Measurements from ENCODE around the gene COL6A3.
"Not testable (repeated sequence)": the region's sequence is repeated elsewhere in the genome, so short reads cannot be mapped to it uniquely, and the experiment has no call there.

The COL6A3 gene

GRCh38 chr2:237315170-237315828, 98.7 kb downstream of the COL6A3 start:
- peak; percentile 74 for DNase-seq (ENCODE audit: low spot score)

- DNase-seq (ENCODE audit: low spot score), result no peak
Observed at GRCh38 chr2:237314681-237315080, 99.3 kb downstream of the COL6A3 start.

- DNase-seq (ENCODE audit: low spot score), result no peak
Observed at GRCh38 chr2:237314198-237314597, 99.8 kb downstream of the COL6A3 start.

GRCh38 chr2:237312021-237312755, 101.8 kb downstream of the COL6A3 start:
- no peak for DNase-seq (ENCODE audit: low spot score)

GRCh38 chr2:237310515-237311114, 103.3 kb downstream of the COL6A3 start:
- no peak for DNase-seq (ENCODE audit: low spot score)

GRCh38 chr2:237309416-237309815, 104.5 kb downstream of the COL6A3 start:
- DNase-seq (ENCODE audit: low spot score), result no peak

- no peak for DNase-seq (ENCODE audit: low spot score)
Observed at GRCh38 chr2:237309011-237309410, 105.0 kb downstream of the COL6A3 start.

- DNase-seq (ENCODE audit: low spot score), result no peak
Observed at GRCh38 chr2:237307474-237307873, 106.5 kb downstream of the COL6A3 start.

GRCh38 chr2:237306787-237307170, 107.2 kb downstream of the COL6A3 start:
- DNase-seq (ENCODE audit: low spot score), result no peak

- DNase-seq (ENCODE audit: low spot score), result no peak
Observed at GRCh38 chr2:237306083-237306786, 107.7 kb downstream of the COL6A3 start.

GRCh38 chr2:237305579-237305978, 108.4 kb downstream of the COL6A3 start:
- DNase-seq (ENCODE audit: low spot score), result no peak

GRCh38 chr2:237304763-237305514, 109.0 kb downstream of the COL6A3 start:
- no peak for DNase-seq (ENCODE audit: low spot score)

GRCh38 chr2:237303244-237303643, 110.7 kb downstream of the COL6A3 start:
- not testable (repeated sequence) for DNase-seq (ENCODE audit: low spot score)

GRCh38 chr2:237301595-237301994, 112.4 kb downstream of the COL6A3 start:
- DNase-seq (ENCODE audit: low spot score), result no peak

- DNase-seq (ENCODE audit: low spot score), result no peak
Observed at GRCh38 chr2:237300739-237301138, 113.2 kb downstream of the COL6A3 start.

GRCh38 chr2:237299906-237300305, 114.1 kb downstream of the COL6A3 start:
- no peak for DNase-seq (ENCODE audit: low spot score)

GRCh38 chr2:237298151-237299118, 115.5 kb downstream of the COL6A3 start:
- DNase-seq (ENCODE audit: low spot score), result no peak

GRCh38 chr2:237297421-237298150, 116.4 kb downstream of the COL6A3 start:
- DNase-seq (ENCODE audit: low spot score), result no peak

GRCh38 chr2:237296756-237297155, 117.2 kb downstream of the COL6A3 start:
- no peak for DNase-seq (ENCODE audit: low spot score)

GRCh38 chr2:237295889-237296480, 118.0 kb downstream of the COL6A3 start:
- DNase-seq (ENCODE audit: low spot score), result no peak

All from iPS-NIHi11 (cell line).